Stimulated activated CD4-positive, alpha-beta T cell treated with anti-CD3 and anti-CD28 coated beads, Interleukin-15, amount 100 ng/mL, for 48 hours (primary cell): ENCODE results near the gene CEP128.

Experiments
- DNase-seq, 2 donors: peaks; one replicate each; pipeline ENCODE4 v3.0.0-alpha.2; 2020; ENCODE audit warnings: low read depth in 2 of 2

Gene CEP128

GRCh38 chr14:80609055-80609454, 332.5 kb downstream of the CEP128 start:
- no peak for DNase-seq

- DNase-seq = no peak
Measured at GRCh38 chr14:80608563-80608962, 333.0 kb downstream of the CEP128 start.

- DNase-seq = no peak
Measured at GRCh38 chr14:80607430-80608190, 333.9 kb downstream of the CEP128 start.

DNA sequence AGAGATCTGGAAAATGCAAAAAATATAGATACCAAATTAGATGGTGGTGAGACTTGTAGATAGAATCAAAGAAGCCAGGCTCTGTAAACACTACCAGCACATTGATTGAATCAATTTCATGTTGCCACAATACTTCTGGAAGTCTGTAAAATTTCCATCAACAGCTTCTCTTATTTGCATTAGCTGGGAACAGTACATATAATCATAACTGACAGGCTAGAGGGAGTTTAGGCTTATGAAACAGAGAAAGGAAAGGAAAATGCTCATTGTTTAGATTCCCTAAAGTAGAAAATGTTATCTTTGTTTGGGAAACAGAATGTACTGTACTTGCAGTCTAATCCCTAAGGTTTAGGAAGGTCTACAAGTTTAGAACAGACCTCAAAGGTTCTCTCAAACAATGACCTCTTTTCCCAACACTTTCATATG, 335.2 kb downstream of the CEP128 start:
- DNase-seq = no peak

DNA sequence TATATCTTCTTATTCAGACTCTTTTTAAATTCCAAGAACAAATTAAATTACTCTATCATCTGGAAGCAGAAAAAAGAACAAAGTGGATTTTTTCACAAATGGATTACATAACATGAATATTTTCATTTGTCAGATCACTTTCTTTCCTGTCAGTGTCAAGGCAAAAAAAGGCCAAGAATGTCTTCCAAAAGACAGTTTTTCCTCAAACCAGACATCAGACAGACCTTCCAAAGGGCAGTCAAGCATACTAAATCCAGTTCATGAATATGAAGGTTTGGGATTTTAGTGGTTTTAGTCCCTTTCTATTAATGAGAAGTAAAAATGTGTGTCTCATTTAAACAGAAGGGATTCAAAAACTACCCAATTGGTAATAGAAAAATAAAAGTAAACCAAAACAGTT, 336.0 kb downstream of the CEP128 start:
- DNase-seq = no peak

DNA sequence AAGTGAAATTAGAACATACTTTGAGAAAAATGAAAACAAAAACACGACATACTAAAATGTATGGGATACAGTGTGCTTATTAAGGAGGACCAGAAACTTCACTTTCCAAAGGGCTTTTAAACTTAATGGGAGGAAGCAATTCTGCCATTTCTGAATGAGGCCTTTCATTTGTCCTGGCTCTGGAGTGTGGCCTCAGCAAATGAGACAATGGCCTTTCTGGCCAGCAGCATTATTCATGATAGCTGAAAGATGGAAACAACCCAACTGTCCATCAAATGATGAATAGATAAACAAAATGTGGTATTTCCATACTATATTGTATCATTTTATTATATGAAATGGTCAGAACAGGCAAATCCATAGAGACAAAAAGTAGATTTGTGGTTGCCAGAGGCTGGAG, 338.6 kb downstream of the CEP128 start:
- no peak for DNase-seq

- DNase-seq = no peak
Measured at GRCh38 chr14:80587096-80587724, 354.3 kb downstream of the CEP128 start.

DNA sequence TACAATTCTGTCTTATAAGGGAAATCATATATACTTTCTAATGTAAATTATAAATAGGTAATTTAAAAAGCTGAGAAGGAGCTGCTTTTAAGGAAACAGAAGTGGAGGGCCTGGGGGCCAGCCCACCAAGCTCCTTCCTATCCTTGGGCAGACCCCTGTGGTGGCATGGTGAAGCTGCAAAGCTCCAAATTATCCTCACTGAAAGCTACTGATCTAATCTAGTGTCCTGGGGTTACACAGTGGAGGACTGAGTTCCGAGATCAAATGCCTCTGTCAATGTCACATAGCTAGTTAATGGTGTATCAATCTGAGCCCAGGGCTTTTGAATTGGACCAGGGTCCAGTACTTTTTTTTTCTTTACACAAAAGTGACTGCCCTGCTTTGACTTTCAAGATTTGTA, 355.4 kb downstream of the CEP128 start:
- no peak for DNase-seq

- no peak for DNase-seq
Measured at GRCh38 chr14:80585506-80585835, 356.1 kb downstream of the CEP128 start.

DNA sequence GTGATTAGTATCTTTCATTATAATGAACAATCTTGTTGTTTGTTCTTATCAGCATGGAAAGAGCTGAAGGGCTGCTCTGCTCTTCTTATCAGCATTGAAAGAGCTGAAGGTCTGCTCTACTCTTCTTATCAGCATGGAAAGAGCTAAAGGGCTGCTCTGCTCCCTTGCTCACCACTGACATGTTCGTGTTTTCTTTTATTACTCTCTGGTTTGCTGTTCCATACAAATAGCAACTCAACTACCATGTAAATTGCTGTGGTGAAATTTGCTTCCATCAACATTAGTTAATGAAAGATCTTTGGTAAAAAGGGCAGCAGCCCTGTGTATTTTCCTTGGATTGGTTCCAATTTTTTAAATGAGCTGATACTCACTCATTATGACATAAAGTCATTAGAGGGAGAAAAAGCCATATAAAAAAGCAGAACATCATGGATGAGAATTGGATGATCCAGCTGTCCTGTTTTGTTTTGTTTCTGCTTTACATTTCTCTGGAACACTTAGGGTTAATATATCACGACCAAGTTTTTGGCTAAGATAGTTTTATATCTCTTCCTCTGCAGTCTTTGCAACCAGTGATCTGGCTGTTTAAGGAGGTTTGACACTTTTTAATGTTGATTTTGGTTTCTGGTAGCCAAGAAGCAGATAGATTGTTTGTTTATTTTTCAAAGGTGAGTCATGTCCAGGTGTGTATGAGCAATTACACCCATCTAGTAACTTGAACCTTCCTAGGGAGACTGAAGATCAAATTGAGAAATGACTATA, 356.6 kb downstream of the CEP128 start:
- DNase-seq = no peak

DNA sequence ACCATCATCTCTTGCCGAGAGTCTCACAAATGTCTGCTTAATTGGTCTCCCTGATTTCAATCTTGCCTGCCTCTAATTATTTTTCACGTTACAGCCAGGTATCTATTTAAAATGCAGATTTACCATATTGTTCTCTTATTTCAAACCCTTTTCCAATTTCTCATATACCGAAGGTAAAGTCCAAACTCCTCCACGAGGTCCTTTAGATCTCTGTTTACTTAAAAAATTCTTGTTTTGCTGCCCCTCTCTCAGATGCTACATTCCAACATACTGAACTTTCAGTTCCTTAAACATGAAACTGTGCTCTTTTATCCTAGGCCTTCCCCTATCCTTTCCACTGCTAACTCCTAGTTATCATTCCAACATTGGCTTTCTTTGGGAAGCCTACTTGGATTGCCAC, 363.9 kb downstream of the CEP128 start:
- no peak for DNase-seq

DNA sequence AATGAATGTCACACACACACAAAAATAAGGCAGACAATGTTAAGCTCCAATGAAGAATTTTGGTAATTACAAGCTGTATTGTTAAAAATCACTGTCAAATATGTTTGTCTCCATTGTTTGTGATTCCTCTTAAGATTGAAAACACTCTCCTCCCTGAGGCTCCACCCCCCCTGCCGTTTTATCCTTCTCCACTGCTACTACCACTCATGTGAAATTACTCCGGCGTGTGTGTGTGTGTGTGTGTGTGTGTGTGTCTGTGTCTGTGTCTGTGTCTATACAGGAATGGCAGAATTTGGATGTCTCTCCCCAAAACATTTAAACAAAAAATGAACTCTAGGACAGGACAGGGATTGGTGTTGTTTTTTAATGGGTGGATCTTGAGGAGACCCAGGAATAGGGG, 365.1 kb downstream of the CEP128 start:
- no peak for DNase-seq

DNA sequence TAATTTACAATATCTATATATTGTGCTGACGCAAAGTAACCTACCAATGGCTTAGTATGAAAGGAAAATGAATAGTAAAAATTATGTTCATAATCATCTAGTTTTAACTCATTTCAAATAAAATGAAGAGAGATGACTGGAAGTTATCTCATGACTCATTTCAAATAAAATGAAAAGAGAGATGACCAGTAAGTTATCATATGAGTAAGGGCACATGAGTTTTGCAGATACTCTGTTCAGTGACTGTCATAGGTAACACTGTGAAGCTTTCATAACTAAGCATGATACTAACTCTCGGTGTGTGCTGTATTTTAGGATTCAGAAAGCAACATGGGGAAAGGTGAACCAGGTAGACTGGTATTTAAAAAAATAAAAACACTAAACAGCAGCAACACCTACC, 365.8 kb downstream of the CEP128 start:
- no peak for DNase-seq

- no peak for DNase-seq
Measured at GRCh38 chr14:80572666-80573065, 368.9 kb downstream of the CEP128 start.

GRCh38 chr14:80570930-80571298, 370.6 kb downstream of the CEP128 start:
- no peak for DNase-seq

DNA sequence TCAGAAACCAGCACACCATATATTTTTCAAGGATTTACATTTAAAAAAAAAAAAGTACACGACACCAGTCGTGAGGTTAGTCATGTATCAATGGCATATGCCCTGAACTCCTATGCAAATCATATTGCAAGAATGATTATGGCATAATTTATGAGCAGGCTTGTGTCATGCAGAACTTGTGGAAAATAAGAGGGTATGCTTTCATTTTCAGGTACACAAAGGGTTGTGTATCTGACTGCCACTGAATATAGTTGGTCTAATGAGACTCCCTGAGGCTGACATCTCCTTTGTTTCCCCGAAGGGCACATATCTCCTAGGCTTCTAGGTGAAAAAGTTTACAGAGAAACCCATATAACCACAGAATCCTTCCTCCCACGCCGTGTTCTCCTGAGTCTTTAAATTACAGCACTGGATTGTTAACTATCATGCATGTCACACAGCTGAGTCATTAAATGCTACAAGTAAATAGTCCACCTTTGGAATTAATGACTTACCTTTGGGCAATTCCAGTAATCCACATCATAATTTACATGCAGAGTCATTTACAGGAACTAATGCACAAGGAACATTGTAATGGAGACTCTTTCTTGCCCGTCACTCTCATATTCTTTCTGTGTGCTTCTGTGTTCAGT, 373.5 kb downstream of the CEP128 start:
- DNase-seq = no peak

DNA sequence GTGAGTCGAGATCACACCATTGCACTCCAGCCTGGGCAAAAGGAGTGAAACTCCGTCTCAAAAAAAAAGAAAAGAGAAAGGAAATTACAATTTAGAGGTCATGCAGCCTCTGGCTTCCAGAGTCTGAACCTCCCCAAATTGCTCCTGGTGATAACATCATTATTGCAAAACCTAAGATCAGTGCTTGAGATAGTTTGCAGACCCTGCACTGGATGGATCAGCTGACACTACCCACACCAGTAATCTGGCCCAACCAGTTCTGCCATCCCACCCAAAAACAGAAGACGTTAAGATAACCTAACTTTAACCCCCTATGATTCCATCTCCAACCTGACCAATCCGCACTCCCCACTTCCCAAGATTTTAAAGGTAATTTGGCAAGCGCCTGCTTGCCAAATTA, 376.5 kb downstream of the CEP128 start:
- DNase-seq = no peak

GRCh38 chr14:80564051-80564450, 377.5 kb downstream of the CEP128 start:
- DNase-seq = no peak

DNA sequence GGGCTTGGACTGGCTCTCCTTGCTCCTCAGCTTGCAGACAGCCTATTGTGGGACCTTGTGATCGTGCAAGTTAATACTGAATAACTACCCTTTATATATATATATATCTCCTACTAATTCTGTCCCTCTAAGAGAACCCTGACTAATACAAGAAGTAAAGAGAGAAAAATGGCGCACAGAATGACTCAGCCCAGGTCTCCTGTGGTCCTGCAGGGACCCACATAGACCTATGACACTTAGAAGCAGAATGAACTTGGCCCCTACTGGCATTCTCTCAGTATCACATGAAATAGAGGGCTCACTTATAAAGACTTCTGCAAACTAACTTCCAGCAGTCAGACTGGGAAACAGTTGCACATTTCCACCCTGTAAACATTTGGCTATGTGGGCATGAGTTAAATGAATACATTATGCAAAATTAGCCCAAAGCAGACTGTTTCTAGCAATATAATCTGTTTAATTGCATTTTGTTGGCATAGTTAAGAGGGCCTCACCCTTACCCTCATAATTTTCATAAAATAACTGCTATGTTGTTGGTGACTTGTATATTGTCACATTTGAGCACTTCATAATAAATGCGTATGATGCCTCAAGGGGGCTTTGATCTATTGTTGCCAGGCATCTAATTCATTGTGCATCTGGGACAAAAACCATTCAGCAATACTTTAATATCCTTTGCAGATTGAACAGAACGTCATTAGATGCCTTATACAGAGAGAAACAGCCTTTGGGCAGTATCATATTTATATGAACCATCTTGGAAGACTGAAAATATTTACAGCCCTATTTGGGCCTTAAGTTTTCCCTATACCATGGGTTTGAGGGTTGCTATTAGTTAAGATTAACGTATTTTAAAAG, 380.5 kb downstream of the CEP128 start:
- no peak for DNase-seq

DNA sequence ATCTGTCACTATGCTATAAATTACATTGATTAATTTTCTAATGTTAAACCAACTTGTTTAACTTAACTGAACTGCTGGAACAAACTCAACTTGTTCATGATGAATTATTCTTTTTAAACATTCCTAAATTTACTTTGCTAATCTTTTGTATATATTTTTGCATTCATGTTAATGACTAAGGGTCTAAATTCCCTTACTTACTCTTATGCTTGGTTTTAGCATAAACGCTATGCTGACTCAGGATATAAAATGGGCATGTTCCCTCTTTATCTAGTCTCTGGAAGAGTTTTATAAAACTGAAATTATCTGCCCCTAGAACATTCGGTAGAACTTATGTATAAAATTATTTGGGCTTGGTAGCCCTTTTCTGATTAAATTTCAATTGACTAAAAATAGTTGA, 387.4 kb downstream of the CEP128 start:
- no peak for DNase-seq

GRCh38 chr14:80549141-80549540, 392.4 kb downstream of the CEP128 start:
- no peak for DNase-seq
